GM21825 (cell line): ENCODE results near the gene DMAC2.
A peak's percentile ranks its signal among the peaks of the same experiment; 100 is the strongest.
"Not testable (repeated sequence)": the region's sequence is repeated elsewhere in the genome, so short reads cannot be mapped to it uniquely, and the experiment has no call there.

Experiments used
- ATAC-seq: cut with Tn5 transposase; IDR thresholded peaks from one replicate; pipeline ENCODE4 v1.9.1; 2021; ENCODE audit warnings: mild to moderate bottlenecking, moderate library complexity; ENCODE audit not compliant: unreplicated experiment

The DMAC2 gene

DNA sequence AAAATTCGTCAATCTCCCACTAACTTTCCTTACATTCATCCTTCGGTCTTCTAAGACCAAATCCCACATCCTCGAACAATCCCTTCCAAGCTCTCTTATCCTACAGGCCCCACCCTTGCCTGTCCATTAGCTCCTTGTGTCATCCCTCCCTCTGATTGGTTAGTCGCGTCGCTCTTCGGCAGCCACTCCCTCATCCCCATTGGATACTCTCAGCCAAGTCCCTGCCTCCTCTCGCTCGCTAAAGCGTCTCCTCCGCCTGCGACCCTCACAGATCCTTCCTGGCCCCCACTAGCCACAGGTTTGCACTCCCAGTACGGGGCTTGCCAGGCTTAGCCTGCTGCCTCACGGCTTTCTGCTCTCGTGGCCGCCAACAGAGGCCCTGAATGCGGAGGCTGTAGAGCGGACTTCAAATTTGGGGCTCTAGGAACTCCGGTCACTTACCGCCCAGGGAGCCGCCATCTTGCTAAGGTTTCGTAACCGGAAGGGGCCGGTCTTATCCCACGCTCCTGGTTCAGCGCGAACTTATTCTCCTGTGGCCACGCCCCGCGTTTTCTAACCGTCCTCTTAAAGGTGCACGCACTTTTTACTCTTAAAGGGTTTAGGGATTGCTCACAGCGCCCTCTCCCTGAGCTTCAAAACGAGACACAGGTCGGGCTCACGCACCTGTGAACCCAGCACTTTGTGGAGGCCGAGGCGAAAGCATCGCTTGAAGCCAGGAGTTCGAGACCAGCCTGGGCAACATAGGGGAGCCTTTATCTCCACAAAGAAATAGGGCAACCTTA, at the start of gene DMAC2:
Gene DMAC2, minus strand, starts transcription at position 472 of the 782 bp plus-strand sequence. Its CDS starts 13 bp downstream, at position 459.
- peak; percentile 83 for ATAC-seq

DNA sequence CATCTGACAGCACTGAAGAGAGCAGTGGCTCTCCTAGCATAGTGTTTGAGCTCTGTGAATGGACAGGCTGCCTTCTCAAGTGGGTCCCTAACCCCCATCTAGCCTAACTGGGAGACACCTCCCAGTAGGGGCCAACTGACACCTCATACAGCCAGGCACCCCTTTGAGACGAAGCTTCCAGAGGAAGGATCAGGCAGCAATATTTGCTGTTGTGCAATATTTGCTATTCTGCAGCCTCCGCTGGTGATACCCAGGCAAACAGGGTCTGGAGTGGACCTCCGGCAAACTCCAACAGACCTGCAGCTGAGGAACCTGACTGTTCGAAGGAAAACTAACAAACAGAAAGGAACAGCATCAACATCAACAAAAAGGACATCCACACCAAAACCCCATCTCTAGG, 47.2 kb upstream of the DMAC2 start:
- not testable (repeated sequence) for ATAC-seq

DNA sequence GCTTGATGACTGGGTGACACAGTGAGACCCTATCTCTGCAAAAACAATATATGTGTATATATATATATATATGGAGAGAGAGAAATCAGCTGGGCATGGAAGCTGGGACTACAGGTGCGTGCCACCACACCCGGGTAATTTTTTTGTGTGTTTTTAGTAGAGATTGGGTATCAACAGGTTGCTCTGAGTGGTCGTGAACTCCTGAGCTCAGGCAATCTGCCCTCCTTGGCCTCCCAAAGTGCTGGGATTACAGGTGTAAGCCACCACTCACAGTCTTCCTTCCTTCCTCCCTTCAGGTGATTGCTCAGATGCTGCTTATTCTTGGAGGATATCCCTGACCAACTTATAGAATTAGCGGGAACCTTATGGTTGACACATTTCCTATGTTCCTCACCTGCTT, 45.1 kb upstream of the DMAC2 start:
- no peak for ATAC-seq

DNA sequence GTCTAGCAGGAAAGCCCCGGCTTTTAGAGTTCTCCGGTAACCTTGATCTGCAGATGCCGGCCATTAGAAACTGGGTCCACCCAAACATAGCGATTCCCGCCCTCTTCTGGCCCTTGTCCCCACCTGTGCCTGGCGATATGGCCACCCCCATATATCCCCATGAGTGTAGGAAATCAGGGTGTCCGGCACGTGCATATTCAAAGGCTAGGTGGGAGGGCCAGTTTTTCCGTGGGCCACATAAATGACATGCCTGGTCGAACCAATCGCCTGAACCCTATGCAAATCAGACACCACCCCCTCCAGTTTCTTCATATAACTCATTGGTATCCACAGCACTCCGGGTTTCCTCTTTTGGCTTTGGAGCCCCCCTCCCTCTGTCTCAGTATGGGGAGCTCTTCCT, 40.6 kb upstream of the DMAC2 start:
- ATAC-seq, result no peak

DNA sequence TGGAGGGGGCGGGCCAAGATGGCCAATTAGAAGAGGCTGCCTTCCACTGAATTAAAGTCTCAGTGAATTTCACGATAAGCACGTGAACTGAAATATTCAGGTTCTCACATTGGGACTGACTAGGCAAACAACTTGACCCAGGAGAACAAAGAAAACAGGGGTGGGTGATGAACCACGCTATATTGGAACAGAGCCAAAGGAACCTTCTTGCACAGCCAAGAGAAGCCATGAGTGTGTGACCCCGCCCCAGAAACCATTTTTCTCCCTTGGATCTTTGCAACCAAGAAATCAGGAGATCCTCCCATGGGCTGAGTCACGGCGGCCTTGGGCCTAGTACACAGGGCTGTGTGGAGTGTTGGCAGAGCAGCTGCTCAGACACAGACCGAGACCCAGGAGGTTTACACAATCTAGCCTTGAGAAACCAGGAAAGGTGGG, 40.1 kb upstream of the DMAC2 start:
- ATAC-seq, result no peak

DNA sequence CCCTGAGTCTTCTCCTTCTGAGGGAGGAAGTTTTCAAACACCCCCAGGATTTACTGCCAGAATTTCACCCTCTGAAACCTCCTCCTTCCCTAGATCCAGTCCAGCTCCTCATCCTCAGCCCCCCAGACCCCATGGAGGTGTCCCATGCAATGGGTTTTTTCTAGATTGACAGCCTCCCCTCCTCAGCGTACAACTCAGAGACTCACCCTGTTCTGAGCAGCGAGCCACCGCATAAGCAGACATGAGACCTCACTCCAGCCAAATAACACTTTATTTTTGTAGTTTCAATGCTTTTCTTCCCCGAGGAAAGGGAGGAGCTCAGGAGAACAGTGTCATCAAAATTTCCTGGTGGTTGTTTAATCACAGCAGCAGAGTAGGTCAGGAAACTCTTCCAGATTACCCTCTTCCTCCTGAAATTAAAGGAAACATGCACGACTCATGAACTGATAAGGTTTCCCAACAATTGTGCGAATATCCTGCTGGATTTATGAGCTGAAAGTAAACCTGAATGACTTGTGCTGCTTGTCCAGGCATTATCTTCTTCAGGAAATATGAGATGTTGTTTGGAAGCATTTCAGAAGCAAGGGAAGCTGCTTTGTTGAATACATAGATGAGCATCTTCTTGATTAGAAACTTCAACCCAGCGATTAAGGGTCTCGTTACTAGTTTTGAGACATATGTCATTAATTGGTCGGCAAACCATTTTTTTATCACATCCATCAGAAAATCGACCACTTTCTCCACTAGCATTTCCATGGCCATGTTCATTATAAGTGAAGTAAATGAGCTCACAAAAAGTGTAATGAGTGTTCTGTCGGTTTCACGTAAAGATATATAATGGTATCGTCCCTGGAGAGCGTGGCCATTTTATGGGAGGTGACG, 39.4 kb upstream of the DMAC2 start:
- ATAC-seq, result no peak

DNA sequence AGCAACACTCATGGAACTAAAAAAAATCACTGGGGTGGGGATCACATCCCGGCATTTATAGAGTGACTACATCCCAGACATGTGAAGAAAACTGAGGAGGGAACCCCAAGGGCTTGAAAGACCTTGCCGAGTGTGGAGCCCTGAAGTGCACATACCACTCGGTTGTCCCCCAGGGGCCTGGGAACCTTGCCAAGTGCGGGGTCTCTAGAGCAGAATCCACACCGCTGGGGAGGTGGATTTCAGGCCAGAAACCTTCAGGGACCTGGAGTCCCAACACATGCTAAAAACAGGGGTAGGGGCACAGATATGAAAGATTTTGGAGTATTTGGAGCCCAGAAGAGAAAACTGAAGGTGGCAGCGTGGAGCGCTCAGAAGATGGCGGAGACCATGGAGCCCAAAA, 38.5 kb upstream of the DMAC2 start:
- no peak for ATAC-seq

DNA sequence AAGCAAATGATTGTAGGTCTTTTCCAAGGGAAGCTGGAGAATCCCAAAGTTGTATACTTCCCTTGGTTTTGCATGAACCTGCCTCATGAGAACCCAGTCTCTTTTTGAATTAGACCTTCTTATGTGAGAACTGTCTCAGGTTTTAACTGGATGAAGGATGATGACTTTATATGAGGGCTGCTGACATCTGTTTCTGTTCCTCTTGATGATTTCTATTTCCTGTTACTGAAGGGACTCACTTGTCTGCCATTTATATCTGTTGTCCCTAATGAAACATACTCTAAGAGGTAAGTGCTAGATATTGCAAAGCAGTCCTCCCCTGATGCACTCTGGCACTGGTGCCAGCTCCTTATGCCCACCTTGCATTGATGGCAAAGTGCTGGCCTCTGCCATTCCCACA, 36.9 kb upstream of the DMAC2 start:
- ATAC-seq, result no peak

DNA sequence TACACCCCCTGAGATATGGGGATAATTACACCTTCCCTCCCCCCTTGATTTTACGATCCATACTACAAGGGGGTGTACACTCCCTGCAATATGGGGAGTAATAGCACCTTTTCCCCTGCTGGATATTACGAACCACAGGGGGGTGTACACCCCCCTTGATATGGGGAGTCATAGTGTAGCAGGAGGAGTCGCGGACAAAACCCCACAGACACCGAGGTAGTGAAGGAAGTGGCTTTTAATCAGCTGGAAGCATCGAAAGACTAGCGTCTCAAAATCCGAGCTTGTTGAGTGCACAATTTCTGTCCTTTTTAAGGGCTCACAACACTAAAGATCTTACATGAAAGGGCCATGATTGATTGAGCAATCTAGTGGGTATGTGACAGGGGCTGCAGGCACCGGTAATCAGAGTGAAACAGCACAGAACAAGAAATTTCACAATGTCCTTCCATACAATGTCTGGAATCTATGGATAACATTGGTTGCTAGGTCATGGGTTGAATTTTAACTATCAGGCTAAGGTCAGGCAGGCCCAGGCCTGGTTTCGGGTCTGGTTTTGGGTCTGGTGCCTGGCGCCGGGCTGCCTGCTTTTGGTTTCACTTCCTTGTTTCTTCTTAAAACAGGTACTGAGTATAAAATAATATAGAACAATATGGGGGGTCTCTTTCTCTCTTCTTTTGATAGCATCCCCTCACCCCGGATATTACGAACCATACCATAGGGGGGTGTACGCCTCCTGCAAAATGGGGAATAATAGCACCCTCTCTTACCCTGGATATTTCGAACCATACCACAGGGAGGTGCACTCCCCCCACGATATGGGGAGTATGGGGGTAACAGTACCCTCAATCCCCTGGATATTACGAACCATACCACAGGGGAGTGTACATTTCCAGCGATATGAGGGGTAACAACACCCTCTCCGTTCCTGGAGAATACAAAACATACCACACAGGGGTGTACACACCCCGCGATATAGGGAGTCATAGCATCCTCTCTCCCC, 23.8 kb upstream of the DMAC2 start:
- not testable (repeated sequence) for ATAC-seq

DNA sequence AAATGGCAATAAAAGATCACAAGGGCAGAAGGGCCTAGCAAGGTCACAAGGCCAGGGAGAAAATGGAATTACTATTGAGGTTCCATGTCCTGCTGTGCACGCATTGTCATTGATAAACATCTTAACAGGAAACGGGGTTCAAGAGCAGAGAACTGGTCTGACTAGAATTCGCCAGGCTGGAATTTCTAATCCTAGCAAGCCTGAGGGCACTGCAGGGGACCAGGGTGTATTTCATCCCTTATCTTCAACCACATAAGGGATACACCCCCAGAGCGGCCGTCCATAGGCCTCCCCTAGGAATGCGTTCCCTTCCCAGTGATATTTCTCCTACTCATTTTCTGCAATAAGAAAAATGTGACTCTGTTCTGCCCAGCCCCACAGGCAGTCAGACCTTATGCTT, 22.8 kb upstream of the DMAC2 start:
- no peak for ATAC-seq

DNA sequence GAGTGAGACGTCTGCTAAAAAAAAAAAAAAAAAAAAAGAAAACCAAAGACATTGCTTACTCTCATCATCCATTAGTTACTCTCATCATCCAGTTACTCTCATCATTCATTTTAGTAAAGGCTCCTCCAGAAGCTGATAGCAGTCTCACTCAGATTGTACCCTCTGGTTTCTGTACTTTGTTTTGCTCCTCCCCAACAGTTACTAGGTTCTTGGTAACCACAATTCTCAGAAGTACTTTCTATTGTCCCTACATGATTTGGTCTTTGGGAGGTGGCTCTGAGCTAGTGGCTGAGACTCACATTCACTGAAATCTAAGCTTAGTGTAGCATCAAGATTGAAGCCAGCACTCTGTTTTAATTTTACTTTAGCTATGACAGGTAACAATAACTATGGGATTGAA, 17.5 kb upstream of the DMAC2 start:
- ATAC-seq, result no peak

DNA sequence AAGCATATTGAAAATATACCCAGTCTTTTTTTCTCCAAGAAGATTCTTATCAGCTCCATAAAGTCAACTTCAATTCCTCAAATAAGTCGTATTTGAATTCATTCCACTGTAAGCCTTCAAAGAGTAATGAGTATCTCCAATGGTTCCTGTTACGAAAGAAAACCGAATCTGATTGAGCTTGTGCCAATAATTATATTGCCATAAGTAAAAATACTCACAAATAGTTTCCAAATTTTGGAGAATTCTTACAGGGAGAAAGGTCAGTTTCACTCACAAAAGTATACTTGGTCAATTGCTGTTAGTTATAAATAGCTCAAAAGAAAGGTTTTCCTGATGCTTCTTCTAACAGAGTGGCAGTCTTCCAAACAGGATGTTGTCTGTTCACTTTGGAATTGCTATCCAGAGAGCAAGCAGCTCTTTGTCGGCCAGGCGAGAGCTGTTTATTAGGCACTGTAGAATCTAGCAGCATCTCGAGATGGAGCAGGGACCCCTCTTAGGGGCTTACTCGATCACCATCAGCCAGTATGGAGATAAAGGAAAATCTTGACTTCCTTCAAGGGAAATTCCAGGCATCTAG, 16.7 kb upstream of the DMAC2 start:
- ATAC-seq, result no peak

DNA sequence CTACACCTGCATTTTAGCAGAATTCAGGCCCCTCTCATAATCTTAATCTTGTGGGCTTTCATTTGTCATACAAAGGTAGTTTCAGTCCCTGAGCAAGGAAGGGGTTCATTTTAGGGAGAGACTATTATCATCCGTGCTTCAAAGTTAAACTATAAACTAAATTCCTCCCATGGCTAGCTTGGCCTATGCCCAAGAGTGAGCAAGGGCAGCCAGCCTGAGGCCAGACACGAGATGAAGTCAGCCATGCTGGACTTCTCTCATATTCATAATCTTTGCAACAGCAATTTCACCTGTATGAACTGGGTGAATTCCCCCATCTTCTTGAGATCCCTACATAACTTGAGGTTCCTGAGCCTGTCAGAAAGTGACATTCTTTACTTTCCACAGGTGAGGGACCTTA, 16.2 kb upstream of the DMAC2 start:
- ATAC-seq, result no peak

DNA sequence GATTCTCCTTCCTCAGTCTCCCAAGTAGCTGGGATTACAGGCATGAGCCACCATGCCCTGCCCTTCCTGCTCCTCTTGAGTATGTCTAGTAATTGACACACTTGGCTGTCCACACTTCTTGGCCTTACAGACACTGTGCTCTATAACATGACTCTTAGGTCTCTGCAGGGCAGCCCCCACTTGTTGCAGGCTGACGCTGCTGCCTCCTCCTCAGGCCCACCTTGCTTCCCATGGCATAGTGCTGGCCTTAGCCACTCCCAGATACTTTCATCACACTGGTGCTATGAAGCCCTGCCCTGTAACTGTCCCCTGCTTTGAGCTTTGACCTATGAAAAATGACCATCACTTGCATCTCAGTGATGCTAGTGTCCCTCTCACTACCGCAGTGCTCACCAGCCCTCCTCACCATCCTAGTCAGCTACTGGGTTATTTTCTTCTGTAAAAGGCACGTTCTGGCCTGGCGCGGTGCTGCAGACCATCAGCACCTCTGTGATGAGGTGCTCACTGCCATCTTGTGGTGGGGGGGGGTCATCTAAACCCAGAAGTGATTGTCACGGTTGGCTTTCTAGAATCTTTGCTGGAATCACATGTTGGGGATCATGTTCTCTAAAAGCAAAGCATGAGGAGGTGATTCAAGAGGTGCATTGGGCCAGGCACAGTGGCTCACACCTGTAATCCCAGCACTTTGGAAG, 13.0 kb upstream of the DMAC2 start:
- ATAC-seq, result no peak

DNA sequence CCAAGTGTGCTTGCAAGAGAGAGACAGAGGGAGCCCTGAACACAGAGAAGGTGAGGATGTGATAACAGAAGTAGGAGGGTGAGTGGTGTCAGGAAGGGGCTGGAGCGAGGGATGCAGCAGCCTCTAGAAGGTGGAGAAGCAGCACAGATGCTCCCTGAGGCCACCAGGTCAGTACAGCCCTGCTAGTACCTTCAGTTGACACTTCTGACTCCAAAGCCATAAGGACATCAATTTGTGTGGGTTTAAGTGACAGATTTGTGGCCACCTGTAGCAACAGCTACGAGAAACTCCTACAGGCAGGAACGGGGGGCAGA, 10.1 kb upstream of the DMAC2 start:
- ATAC-seq, result no peak

DNA sequence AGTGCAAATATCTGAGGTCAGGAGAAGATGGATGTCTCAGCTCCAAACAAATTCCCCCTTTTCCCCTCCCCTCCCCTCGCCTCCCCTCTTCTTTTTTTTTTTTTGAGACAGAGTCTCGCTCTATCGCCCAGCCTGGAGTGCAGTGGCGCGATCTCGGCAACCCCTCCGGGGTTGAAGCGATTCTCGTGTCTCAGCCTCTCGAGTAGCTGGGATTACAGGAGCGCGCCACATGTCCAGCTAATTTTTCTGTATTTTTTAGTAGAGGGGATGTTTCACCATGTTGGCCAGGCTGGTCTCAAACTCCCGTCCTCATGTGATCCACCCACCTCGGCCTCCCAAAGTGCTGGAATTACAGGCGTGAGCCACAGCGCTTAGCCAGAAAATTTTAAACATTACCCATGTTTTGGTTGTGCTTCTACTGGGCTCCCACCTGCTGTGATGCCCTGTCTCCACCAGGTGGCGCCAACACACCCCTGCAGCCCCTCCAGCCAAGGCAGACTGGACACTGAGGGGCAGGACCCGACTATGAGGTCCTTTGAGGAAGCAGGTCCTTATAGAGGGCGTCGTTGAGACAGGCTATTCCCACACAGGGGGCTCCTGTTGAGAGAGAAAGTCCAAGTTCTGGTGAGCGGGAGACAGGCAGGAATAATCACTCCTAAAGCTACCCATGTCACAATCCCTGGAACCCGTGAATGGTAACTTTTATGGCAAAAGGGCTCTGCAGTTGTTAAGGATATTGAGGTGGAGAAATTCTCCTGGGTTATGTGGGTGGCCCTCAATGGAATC, 9.6 kb upstream of the DMAC2 start:
- ATAC-seq, result no peak

DNA sequence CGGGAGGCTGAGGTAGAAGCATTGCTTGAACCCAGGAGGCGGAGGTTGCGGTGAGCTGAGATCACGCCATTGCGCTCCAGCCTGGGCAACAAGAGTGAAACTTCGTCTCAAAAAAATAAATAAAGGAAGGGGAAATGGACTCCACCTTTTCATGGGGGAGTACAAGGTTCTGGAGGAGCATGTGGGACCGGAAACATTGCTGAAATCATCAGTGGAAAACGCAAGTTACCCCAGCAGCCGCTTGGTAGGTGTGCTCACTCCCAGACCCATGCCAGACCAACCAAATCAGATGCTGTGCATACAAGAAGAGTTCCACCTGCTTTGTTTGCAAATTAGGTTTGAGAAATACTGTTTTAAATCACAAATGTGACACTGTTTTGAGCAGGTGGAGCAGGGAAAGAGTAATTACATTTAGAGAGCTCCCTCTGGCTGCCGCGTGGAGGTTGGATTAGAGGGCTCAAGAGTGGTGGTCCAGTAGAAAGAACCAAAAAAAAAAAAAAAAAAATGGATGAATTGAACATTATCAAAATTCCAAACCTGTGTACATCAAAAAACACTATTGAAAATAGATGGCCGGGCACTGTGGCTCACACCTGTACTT, 8.1 kb upstream of the DMAC2 start:
- ATAC-seq, result no peak

DNA sequence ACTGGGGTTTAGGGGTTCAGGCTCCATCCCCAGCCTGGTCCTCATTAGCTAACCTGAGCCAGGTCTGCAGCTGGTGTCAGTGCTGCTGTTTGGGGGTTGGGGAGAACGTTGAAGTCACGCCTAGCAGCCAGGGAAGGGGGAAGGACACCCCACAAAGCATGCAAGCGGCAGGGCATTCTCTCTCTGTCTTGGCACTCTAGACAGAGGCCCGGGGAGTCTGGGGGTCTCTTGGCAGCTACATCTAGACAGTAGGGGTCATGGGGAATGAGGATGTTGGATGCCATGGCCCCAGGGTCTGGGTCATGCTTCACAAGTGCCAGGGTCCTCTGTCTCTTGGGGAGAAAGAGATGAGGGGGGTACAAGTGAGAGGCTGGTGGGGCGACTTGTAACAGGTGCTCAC, 5.9 kb upstream of the DMAC2 start:
- ATAC-seq, result no peak
